MM.1S (cell line): Measurements from ENCODE around the gene MPRIP.

Experiments
- EZH2 ChIP-seq: fragments of 300-600 bp; sonication (generic); optimal IDR thresholded peaks from 2 replicates; pipeline ENCODE3; 2017; ENCODE audit warnings: low read depth, mild to moderate bottlenecking, antibody characterized with exemption, low read length, mixed read lengths
- EZH2phosphoT487 ChIP-seq: fragments of 300-600 bp; sonication (generic); IDR thresholded peaks from 2 replicates; pipeline ENCODE4 v1.6.1; 2018; ENCODE audit warnings: antibody characterized with exemption, low read length

DNA sequence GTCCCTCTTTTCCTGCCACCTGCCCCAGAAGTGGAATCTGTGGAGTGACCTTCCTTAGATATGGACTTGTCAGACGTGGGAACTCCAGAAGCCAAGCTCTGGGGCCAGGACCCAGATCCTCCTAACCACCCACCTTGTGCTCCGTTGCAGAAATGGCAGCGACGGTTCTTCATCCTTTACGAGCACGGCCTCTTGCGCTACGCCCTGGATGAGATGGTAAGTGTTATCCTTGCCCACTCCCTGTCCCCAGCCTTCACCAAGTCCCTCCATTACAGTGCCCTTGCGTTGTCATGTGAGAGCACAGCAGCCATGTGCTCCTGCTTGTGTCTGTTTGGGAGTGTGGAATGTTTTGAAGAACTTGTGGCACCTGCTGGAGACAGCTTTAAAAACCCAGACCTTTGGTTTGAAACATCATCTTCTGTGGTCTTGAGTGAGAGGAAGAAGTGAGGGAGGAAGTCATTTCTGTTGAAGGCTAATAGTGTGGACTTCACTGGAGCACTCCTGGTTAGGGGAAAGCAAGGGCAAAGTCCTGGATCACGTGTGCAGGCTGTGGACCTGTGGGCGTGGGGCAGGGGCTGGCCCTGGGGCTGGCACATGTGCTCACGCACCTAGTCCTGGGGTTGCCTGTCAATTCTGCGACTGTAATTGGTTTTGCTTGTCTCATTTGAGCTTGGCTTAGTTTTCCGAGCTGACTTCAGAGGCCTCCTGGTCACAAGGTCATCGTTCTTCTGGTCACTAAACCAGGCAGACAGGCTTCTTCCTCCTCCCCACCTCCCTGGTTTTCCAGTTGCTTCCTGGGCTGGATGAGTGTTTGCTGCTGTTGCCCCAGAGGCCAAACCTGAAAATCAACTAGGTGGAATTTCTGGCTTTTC, 35.8 kb downstream of the MPRIP start:
- no peak for TF ChIP-seq EZH2phosphoT487
- no peak for TF ChIP-seq EZH2
